Measurements from ENCODE around the gene NRCAM. TPM values are rescaled to one million over a fixed set of nuclear protein-coding genes. Genes with fewer than 3 reads are reported as not detected.

Gene NRCAM
- total and polyA plus RNA-seq, 2 of the 8 experiments (the other 6 are each of a cell fraction or from before 2014, with no cell fraction given): 2.7 to 3.8 TPM

GRCh38 chr7:108205311-108205710 is 250.9 kb downstream of the NRCAM start:
- no peak overlapping the region for H3K18ac ChIP-seq (ENCODE audit: extremely low read depth, low read length)
- no peak overlapping the region for H3K9ac ChIP-seq (replicated peaks in 1 of 4; ENCODE audit: extremely low read depth in 1 of 4, low read depth in 3 of 4, low read length in 3 of 4)
- H3K4me3 ChIP-seq (ENCODE audit: extremely low read depth in 1 of 4, insufficient read depth in 2 of 4, low read depth in 3 of 4, low read length in 4 of 4): no peak overlapping the region
- no peak overlapping the region for H2BK5ac ChIP-seq (ENCODE audit: low read depth, low read length)
- H3K23ac ChIP-seq (ENCODE audit: insufficient read length): no peak overlapping the region
- no peak overlapping the region for H3K4me2 ChIP-seq (ENCODE audit: insufficient read depth in 1 of 2, low read depth in 2 of 2, low read length in 2 of 2)
- no peak overlapping the region for H2AFZ ChIP-seq (ENCODE audit: low read length)
- DNase-seq (ENCODE audit: low read depth in 1 of 2, low spot score in 2 of 2) (no peak), FAIRE-seq (no peak)
- H3K56ac ChIP-seq (replicated peaks; ENCODE audit: insufficient read length, low read depth, low read length): no peak overlapping the region
- no peaks in the 10 kb centered on the region for H3K36me3 ChIP-seq (ENCODE audit: control insufficient read depth in 2 of 4, insufficient read depth in 4 of 4, low read length in 3 of 4)
- peaks cover 0 to 4% (median 1%) of the 10 kb centered on the region in 4 experiments; a peak in 2 of 7 replicates for H3K4me1 ChIP-seq (replicated peaks in 1 of 4; ENCODE audit: control insufficient read depth in 3 of 4, insufficient read depth in 4 of 4, low read length in 3 of 4)
- no peaks in the 10 kb centered on the region for H3K27me3 ChIP-seq (replicated peaks in 1 of 4; ENCODE audit: control insufficient read depth in 3 of 4, extremely low read depth in 1 of 4, insufficient read depth in 3 of 4, low read length in 3 of 4)
- no peak overlapping the region for H3K27ac ChIP-seq (ENCODE audit: low read depth, low read length)
- no peak overlapping the region for H2BK120ac ChIP-seq (replicated peaks; ENCODE audit: low read depth, low read length)
- H2BK20ac ChIP-seq (ENCODE audit: low read length): no peak overlapping the region
- no peak overlapping the region for H2BK15ac ChIP-seq (ENCODE audit: low read length)
- H3K23me2 ChIP-seq (ENCODE audit: low read depth, low read length): no peaks in the 10 kb centered on the region
- H3K14ac ChIP-seq (ENCODE audit: insufficient read length): no peak overlapping the region
- TF ChIP-seq EZH2 (IDR thresholded peaks at IDR 0.05; ENCODE audit: low read depth, low read length, severe bottlenecking): no peak
- H4K8ac ChIP-seq (ENCODE audit: extremely low read depth, insufficient read depth, low read length): no peak overlapping the region
- no peak overlapping the region for H2BK12ac ChIP-seq (ENCODE audit: low read depth, low read length)
- H3K9me3 ChIP-seq (ENCODE audit: insufficient read depth in 2 of 2, low read depth in 1 of 2, low read length in 1 of 2): no peaks in the 10 kb centered on the region
- H3K79me2 ChIP-seq (ENCODE audit: control insufficient read depth in 1 of 2, insufficient read depth in 2 of 2, low read length in 2 of 2): no peaks in the 10 kb centered on the region
- ChIA-PET POLR2A (ENCODE audit: partially characterized antibody) (no interaction called here), CTCF (ENCODE audit: partially characterized antibody) (interaction anchor here (0.5 to 3.1 kb wide), 4 partner anchors 9 to 120 kb away, joined by 3 to 9 read pairs (median 4); no protein-coding TSS in a partner anchor)
- H4K91ac ChIP-seq (replicated peaks; ENCODE audit: insufficient read length, low read length): no peak overlapping the region
- no peaks in the 10 kb centered on the region for H4K20me1 ChIP-seq (replicated peaks in 1 of 2; ENCODE audit: control insufficient read depth in 1 of 2, insufficient read depth in 2 of 2, low read length in 2 of 2)
- no peak overlapping the region for H3K4ac ChIP-seq (replicated peaks; ENCODE audit: insufficient read length, low read depth, low read length)
- no peak overlapping the region for H2AK5ac ChIP-seq (ENCODE audit: low read depth, low read length)
- no peaks in the 10 kb centered on the region for H3K79me1 ChIP-seq (ENCODE audit: low read depth, low read length)
- H4K5ac ChIP-seq (ENCODE audit: insufficient read length, low read depth, low read length): no peak overlapping the region

All from H1 (cell line).